ENCODE data around the gene TET3. TPM values are rescaled to one million over a fixed set of nuclear protein-coding genes. Genes with fewer than 3 reads are reported as not detected.

TET3 gene
- total RNA-seq, 1 donor from 2014 or later = 6.2 TPM

DNA sequence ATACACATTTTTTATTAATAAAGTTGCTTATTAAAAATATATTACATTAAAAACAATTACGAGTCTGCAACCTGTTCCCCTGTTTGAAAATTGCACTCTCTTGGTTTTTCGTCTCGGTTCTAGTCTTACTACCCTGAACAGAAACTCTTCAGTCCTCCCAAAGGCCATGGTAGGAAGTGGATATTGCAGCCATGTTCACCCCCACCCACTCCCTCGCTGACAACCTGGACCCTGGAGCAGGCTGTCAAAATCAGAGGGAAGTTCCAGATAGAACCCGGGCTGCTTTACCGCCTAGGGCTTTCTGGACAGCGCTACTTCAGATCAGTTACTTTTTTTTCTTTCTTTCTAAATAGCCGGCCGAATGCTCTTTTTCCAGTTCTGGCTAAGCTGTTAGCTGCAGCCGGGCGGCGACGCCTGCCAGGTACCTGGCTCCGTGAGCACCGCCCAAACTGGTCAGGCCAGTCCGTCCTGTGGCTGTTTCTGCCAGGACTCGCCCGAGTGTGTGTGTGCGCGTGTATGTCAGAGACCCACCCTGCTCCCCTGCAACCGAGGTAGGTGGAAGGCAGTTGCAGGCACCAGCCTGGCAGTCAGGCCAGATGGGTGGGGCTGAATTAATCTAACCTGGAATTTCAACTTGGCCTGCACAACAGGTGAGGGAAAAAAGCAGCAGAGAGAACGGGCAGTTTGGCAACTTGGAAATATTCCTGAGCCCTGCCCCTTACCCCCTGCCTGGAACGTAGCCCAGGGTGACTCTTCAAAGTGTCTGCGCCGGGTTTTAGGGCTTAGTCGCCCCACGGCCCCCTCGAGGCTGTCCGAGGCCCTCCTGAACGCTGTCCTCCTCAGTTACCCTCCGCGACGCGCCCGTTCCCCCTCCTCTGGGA, 1.1 kb upstream of the TET3 start:
- Histone ChIP-seq H3K36me3 (no peaks in the 10 kb centered on the region), H2AFZ (replicated peaks) (peak overlapping the region; percentile 84), H3K9me3 (ENCODE audit: low read depth) (no peaks in the 10 kb centered on the region), H3F3A (ENCODE audit: low read depth) (peaks cover 46% of the 10 kb centered on the region), H3K9ac (no peak overlapping the region), H3K79me2 (ENCODE audit: low read depth) (peaks cover 30% of the 10 kb centered on the region), H3K27ac (no peak overlapping the region), H3K27me3 (peaks cover 75% of the 10 kb centered on the region), H4K20me1 (ENCODE audit: low read depth) (peaks cover 67% of the 10 kb centered on the region), H3K4me3 (peak overlapping the region; percentile 69), H3K4me2 (peak overlapping the region; percentile 99), H3K4me1 (peaks cover 42% of the 10 kb centered on the region)
- TF ChIP-seq EZH2 (IDR thresholded peaks at IDR 0.05) (peak; percentile 56), EZH2phosphoT487 (IDR thresholded peaks at IDR 0.05) (peak; percentile 74)
- TF ChIP-seq, protein P1, sequence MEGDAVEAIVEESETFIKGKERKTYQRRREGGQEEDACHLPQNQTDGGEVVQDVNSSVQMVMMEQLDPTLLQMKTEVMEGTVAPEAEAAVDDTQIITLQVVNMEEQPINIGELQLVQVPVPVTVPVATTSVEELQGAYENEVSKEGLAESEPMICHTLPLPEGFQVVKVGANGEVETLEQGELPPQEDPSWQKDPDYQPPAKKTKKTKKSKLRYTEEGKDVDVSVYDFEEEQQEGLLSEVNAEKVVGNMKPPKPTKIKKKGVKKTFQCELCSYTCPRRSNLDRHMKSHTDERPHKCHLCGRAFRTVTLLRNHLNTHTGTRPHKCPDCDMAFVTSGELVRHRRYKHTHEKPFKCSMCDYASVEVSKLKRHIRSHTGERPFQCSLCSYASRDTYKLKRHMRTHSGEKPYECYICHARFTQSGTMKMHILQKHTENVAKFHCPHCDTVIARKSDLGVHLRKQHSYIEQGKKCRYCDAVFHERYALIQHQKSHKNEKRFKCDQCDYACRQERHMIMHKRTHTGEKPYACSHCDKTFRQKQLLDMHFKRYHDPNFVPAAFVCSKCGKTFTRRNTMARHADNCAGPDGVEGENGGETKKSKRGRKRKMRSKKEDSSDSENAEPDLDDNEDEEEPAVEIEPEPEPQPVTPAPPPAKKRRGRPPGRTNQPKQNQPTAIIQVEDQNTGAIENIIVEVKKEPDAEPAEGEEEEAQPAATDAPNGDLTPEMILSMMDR (IDR thresholded peaks at IDR 0.05) = no peak
- H3K9me3 Mint-ChIP-seq = no peaks in the 10 kb centered on the region
- peak overlapping the region; percentile 72 for H3K27ac Mint-ChIP-seq
- H3K4me3 Mint-ChIP-seq = peak overlapping the region; percentile 89
- peaks cover 11% of the 10 kb centered on the region for H3K36me3 Mint-ChIP-seq
- DNase-seq (ENCODE audit: low spot score) = peak; percentile 84
- peaks cover 30% of the 10 kb centered on the region for H3K27me3 Mint-ChIP-seq (ENCODE audit: insufficient read depth, low read depth)
- peaks cover 51% of the 10 kb centered on the region for H3K4me1 Mint-ChIP-seq

DNA sequence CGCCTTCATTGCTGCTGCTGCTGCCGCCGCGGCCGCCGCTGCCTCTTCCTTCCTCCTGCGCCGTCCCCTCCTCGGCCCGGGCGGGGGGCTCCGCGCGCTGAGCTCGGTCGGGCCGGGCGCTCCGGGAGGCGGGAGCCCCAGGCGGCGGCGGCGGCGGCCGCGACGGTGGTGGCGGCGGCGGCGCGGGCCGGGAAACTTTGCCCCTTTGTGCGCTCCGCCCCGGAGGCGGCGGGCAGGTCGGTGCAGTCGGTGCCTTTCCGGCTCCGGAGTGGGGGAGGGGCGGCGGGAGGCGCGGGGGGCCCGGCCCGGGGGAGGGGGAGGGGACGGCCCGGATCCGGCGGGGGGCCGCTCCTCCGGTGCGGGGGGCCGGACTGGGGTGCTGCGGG, 205 bp downstream of the TET3 start:
- no peaks in the 10 kb centered on the region for H3K9me3 ChIP-seq (ENCODE audit: low read depth)
- Mint-ChIP-seq H3K4me1 (peaks cover 56% of the 10 kb centered on the region), H3K36me3 (peaks cover 17% of the 10 kb centered on the region), H3K9me3 (no peaks in the 10 kb centered on the region), H3K27me3 (ENCODE audit: insufficient read depth, low read depth) (peaks cover 28% of the 10 kb centered on the region), H3K4me3 (no peak overlapping the region), H3K27ac (no peak overlapping the region)
- H3K4me1 ChIP-seq = peaks cover 42% of the 10 kb centered on the region
- peak overlapping the region; percentile 69 for H3K4me3 ChIP-seq
- H4K20me1 ChIP-seq (ENCODE audit: low read depth) = peaks cover 71% of the 10 kb centered on the region
- H3K27ac ChIP-seq = no peak overlapping the region
- peak overlapping the region; percentile 99 for H3K4me2 ChIP-seq
- no peak overlapping the region for H2AFZ ChIP-seq (replicated peaks)
- peaks cover 42% of the 10 kb centered on the region for H3K79me2 ChIP-seq (ENCODE audit: low read depth)
- peaks cover 46% of the 10 kb centered on the region for H3F3A ChIP-seq (ENCODE audit: low read depth)
- DNase-seq (ENCODE audit: low spot score) = peak; percentile 83
- no peak overlapping the region for H3K9ac ChIP-seq
- TF ChIP-seq, protein P1 (IDR thresholded peaks at IDR 0.05) = no peak
- TF ChIP-seq EZH2phosphoT487 (IDR thresholded peaks at IDR 0.05) = no peak
- H3K27me3 ChIP-seq = peaks cover 62% of the 10 kb centered on the region
- no peaks in the 10 kb centered on the region for H3K36me3 ChIP-seq

DNA sequence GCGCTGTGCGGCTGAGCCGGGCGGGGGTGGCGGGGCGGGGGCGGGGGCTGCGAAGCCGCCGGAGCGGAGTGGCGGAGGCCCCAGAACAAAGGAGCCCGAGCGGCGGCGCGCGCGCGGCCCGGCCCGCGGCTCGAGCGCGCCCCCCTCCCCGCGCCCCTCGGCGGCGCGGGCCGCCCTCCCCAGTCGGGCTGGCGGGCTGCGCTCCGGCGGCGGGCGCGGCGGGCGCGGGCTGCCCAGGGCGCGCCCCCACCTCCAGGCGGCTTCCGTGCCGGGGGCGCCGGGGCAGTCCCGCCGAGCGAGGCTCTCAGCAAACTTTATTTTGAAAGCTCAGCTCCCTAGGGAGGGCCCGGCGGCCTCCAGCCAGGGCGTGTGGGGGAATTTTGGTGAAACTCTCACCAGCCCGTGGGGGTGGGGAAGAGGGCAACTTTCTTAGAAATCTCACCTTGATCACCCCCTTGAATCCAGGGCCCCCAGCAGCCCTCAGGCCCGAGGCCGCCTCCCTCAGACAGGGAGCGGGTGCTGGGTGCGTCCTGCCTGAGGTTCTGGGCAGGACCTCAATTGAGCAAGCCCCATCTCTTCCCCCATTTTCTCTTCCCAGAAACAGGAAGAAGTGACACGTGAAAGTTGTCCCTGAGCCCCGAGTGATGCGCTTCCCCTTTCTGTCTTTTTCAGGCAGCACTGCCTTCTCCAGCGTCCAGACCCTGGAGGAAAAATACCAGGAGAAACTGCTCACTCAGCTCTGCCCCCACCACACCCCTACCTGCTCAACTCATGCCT, 786 bp downstream of the TET3 start:
- Histone ChIP-seq H3K4me1 (peaks cover 42% of the 10 kb centered on the region), H3K9ac (no peak overlapping the region), H3K36me3 (no peaks in the 10 kb centered on the region), H3K27ac (no peak overlapping the region), H4K20me1 (ENCODE audit: low read depth) (peaks cover 73% of the 10 kb centered on the region), H3K4me2 (peak overlapping the region; percentile 81), H3F3A (ENCODE audit: low read depth) (peaks cover 46% of the 10 kb centered on the region), H3K79me2 (ENCODE audit: low read depth) (peaks cover 48% of the 10 kb centered on the region), H3K27me3 (peaks cover 56% of the 10 kb centered on the region), H3K4me3 (peak overlapping the region; percentile 69), H2AFZ (replicated peaks) (peak overlapping the region; percentile 26), H3K9me3 (ENCODE audit: low read depth) (no peaks in the 10 kb centered on the region)
- H3K27me3 Mint-ChIP-seq (ENCODE audit: insufficient read depth, low read depth) = peaks cover 27% of the 10 kb centered on the region
- H3K36me3 Mint-ChIP-seq = peaks cover 22% of the 10 kb centered on the region
- H3K4me3 Mint-ChIP-seq = peak overlapping the region; percentile 91
- TF ChIP-seq EZH2phosphoT487 (IDR thresholded peaks at IDR 0.05) (no peak), EZH2 (IDR thresholded peaks at IDR 0.05) (no peak)
- TF ChIP-seq, protein P1 (IDR thresholded peaks at IDR 0.05) = no peak
- no peaks in the 10 kb centered on the region for H3K9me3 Mint-ChIP-seq
- peak overlapping the region; percentile 90 for H3K27ac Mint-ChIP-seq
- peak; percentile 84 for DNase-seq (ENCODE audit: low spot score)
- peaks cover 56% of the 10 kb centered on the region for H3K4me1 Mint-ChIP-seq
